Measurements from ENCODE around the gene CDK17. TPM values are rescaled to one million over a fixed set of nuclear protein-coding genes. Genes with fewer than 3 reads are reported as not detected.

The CDK17 gene
- total RNA-seq, 1 experiment from 2014 or later = 21.4 TPM

GRCh38 chr12:96396914-96397313 lies 3.3 kb downstream of the CDK17 start:
- ChIA-PET RAD21 (ENCODE audit: low non-redundant PET in 1 of 2, low total read pairs in 2 of 2, uncharacterized antibody in 2 of 2, unreplicated experiment in 2 of 2) (no interaction called here), POLR2A (no interaction called here), CTCF (no interaction called here)
- Histone ChIP-seq H3K4me2 (ENCODE audit: low read length) (no peak overlapping the region), H3K9me2 (ENCODE audit: insufficient read depth) (no peaks in the 10 kb centered on the region), H3K27me3 (ENCODE audit: insufficient read depth, low read length) (no peaks in the 10 kb centered on the region), H3K36me3 (ENCODE audit: control insufficient read depth in 1 of 2, insufficient read depth in 2 of 2, low read length in 2 of 2) (no peaks in the 10 kb centered on the region), H3K79me2 (ENCODE audit: insufficient read depth, low read length) (peaks cover 75% of the 10 kb centered on the region), H4K20me1 (ENCODE audit: insufficient read depth) (peaks cover 11% of the 10 kb centered on the region; the same call in 1 of the 2 replicates), H3K27ac (ENCODE audit: low read depth, low read length) (no peak overlapping the region), H2AFZ (ENCODE audit: low read depth, low read length, poor library complexity, severe bottlenecking) (no peak overlapping the region), H3K4me1 (ENCODE audit: control insufficient read depth in 1 of 2, insufficient read depth in 2 of 2, low read length in 2 of 2) (peaks cover 8 to 15% of the 10 kb centered on the region in 2 experiments; a peak in 3 of 4 replicates), H3K9ac (ENCODE audit: low read length) (no peak overlapping the region), H3K9me3 (ENCODE audit: control insufficient read depth in 1 of 2, insufficient read depth in 1 of 2, low read depth in 1 of 2, low read length in 2 of 2) (no peaks in the 10 kb centered on the region), H3K4me3 (replicated peaks in 1 of 2; ENCODE audit: low read depth in 1 of 2, low read length in 2 of 2) (no peak overlapping the region)
- intact Hi-C loops (cut with micrococcal nuclease) = no loop called here
- DNase-seq (ENCODE audit: low read depth, low spot score) (no peak), ATAC-seq (no peak)
- TF ChIP-seq ELF1 (IDR thresholded peaks at IDR 0.05; ENCODE audit: borderline replicate concordance, low read depth) = no peak
- TF ChIP-seq RAD21 (IDR thresholded peaks at IDR 0.05; ENCODE audit: low read depth) = no peak
- no peak for TF ChIP-seq EGR1 (IDR thresholded peaks at IDR 0.05; ENCODE audit: low read depth)
- no peak for TF ChIP-seq CTCF (IDR thresholded peaks at IDR 0.05 in 2 of 3, conservative IDR thresholded peaks at IDR 0.05 in 1 of 3; ENCODE audit: borderline replicate concordance in 1 of 3, insufficient read depth in 1 of 3, low read depth in 2 of 3, low read length in 2 of 3)
- TF ChIP-seq TCF7L2 (IDR thresholded peaks at IDR 0.05; ENCODE audit: borderline replicate concordance, extremely low read depth, insufficient read depth, insufficient read length) = no peak
- no peak for TF ChIP-seq SP1 (IDR thresholded peaks at IDR 0.05; ENCODE audit: low read depth)
- no peak for TF ChIP-seq CBX3 (IDR thresholded peaks at IDR 0.05; ENCODE audit: low read depth)
- no peak for TF ChIP-seq ZFX (IDR thresholded peaks at IDR 0.05)
- TF ChIP-seq ZNF274 (IDR thresholded peaks at IDR 0.05; ENCODE audit: low read depth, low read length) = no peak
- no peak for TF ChIP-seq YY1 (IDR thresholded peaks at IDR 0.05; ENCODE audit: extremely low read depth, insufficient replicate concordance, low read depth, low read length)
- no peak for TF ChIP-seq POLR2AphosphoS5 (IDR thresholded peaks at IDR 0.05; ENCODE audit: low read depth, low read length)
- TF ChIP-seq, protein P1, sequence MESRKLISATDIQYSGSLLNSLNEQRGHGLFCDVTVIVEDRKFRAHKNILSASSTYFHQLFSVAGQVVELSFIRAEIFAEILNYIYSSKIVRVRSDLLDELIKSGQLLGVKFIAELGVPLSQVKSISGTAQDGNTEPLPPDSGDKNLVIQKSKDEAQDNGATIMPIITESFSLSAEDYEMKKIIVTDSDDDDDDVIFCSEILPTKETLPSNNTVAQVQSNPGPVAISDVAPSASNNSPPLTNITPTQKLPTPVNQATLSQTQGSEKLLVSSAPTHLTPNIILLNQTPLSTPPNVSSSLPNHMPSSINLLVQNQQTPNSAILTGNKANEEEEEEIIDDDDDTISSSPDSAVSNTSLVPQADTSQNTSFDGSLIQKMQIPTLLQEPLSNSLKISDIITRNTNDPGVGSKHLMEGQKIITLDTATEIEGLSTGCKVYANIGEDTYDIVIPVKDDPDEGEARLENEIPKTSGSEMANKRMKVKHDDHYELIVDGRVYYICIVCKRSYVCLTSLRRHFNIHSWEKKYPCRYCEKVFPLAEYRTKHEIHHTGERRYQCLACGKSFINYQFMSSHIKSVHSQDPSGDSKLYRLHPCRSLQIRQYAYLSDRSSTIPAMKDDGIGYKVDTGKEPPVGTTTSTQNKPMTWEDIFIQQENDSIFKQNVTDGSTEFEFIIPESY (IDR thresholded peaks at IDR 0.05; ENCODE audit: extremely low read depth, insufficient replicate concordance, low read length) = no peak
- TF ChIP-seq, protein P2, sequence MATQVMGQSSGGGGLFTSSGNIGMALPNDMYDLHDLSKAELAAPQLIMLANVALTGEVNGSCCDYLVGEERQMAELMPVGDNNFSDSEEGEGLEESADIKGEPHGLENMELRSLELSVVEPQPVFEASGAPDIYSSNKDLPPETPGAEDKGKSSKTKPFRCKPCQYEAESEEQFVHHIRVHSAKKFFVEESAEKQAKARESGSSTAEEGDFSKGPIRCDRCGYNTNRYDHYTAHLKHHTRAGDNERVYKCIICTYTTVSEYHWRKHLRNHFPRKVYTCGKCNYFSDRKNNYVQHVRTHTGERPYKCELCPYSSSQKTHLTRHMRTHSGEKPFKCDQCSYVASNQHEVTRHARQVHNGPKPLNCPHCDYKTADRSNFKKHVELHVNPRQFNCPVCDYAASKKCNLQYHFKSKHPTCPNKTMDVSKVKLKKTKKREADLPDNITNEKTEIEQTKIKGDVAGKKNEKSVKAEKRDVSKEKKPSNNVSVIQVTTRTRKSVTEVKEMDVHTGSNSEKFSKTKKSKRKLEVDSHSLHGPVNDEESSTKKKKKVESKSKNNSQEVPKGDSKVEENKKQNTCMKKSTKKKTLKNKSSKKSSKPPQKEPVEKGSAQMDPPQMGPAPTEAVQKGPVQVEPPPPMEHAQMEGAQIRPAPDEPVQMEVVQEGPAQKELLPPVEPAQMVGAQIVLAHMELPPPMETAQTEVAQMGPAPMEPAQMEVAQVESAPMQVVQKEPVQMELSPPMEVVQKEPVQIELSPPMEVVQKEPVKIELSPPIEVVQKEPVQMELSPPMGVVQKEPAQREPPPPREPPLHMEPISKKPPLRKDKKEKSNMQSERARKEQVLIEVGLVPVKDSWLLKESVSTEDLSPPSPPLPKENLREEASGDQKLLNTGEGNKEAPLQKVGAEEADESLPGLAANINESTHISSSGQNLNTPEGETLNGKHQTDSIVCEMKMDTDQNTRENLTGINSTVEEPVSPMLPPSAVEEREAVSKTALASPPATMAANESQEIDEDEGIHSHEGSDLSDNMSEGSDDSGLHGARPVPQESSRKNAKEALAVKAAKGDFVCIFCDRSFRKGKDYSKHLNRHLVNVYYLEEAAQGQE (IDR thresholded peaks at IDR 0.05; ENCODE audit: low read depth) = no peak
- TF ChIP-seq JUND (IDR thresholded peaks at IDR 0.05) = no peak
- TF ChIP-seq SRF (IDR thresholded peaks at IDR 0.05; ENCODE audit: low read depth) = no peak
- no peak for TF ChIP-seq FOSL1 (IDR thresholded peaks at IDR 0.05; ENCODE audit: low read depth)
- TF ChIP-seq, protein P3, sequence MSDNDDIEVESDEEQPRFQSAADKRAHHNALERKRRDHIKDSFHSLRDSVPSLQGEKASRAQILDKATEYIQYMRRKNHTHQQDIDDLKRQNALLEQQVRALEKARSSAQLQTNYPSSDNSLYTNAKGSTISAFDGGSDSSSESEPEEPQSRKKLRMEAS (IDR thresholded peaks at IDR 0.05) = no peak
- TF ChIP-seq EZH2 (IDR thresholded peaks at IDR 0.05) = no peak
- no peak for TF ChIP-seq CEBPB (IDR thresholded peaks at IDR 0.05; ENCODE audit: low read depth)
- BruUV-seq (replicated peaks) = no TSS peak

Measured in HCT116 (cell line).